PC-9 (cell line): Measurements from ENCODE around the gene DUSP23. TPM values are rescaled to one million over a fixed set of nuclear protein-coding genes. Genes with fewer than 3 reads are reported as not detected.

Source experiments
- BruUV-seq: library from RNA; stranded (reverse); fragments of 400-500 nt; replicated peaks from 2 replicates; lab custom pipeline; 2021; lab: Mats Ljungman, UMichigan
- CTCF ChIA-PET: fragments of 300-600 bp; sonication (Branson Sonifier 250); formaldehyde crosslinking; loops from one replicate; lab custom pipeline; 2022; ENCODE audit warnings: antibody characterized with exemption; lab: Charles Lee
- POLR2A ChIA-PET: fragments of 300-600 bp; sonication (Branson Sonifier 250); formaldehyde crosslinking; loops from one replicate; lab custom pipeline; 2022; ENCODE audit warnings: antibody characterized with exemption; ENCODE audit not compliant: unreplicated experiment; lab: Charles Lee
- DNase-seq, 2 experiments: peaks; one replicate each; pipeline versions ENCODE4 v3.0.0 to v3.0.0-alpha.2; 2015 to 2022; ENCODE audit warnings: mixed read lengths in 1 of 2
- H2AFZ ChIP-seq: fragments of 200-600 bp; sonication (generic); 2 replicates; pipeline ENCODE4 v1.8.1; 2017; ENCODE audit warnings: antibody characterized with exemption
- H3F3A ChIP-seq: fragments of 200-600 bp; sonication (generic); 2 replicates; pipeline ENCODE4 v1.8.1; 2017; ENCODE audit warnings: antibody characterized with exemption, mild to moderate bottlenecking, low read depth; ENCODE audit not compliant: insufficient read depth
- H3K27ac ChIP-seq: fragments of 200-600 bp; sonication (generic); 2 replicates; pipeline ENCODE4 v1.6.1; 2016; ENCODE audit warnings: mixed run types
- H3K27me3 ChIP-seq: fragments of 200-600 bp; sonication (generic); 2 replicates; pipeline ENCODE4 v1.6.1; 2016; ENCODE audit warnings: low read depth, mixed run types; ENCODE audit not compliant: insufficient read depth
- H3K36me3 ChIP-seq: fragments of 200-600 bp; sonication (generic); 2 replicates; pipeline ENCODE4 v1.6.1; 2016; ENCODE audit warnings: low read depth, mixed run types
- H3K4me1 ChIP-seq: fragments of 200-600 bp; sonication (generic); replicated peaks from 2 replicates; pipeline ENCODE4 v1.6.1; 2016; ENCODE audit warnings: mixed run types; ENCODE audit not compliant: insufficient read depth
- H3K4me2 ChIP-seq: fragments of 200-600 bp; sonication (generic); 2 replicates; pipeline ENCODE4 v1.6.1; 2017; ENCODE audit warnings: mixed run types
- H3K4me3 ChIP-seq: fragments of 200-600 bp; sonication (generic); 2 replicates; pipeline ENCODE4 v1.6.1; 2016; ENCODE audit warnings: mixed run types
- H3K79me2 ChIP-seq: fragments of 200-600 bp; sonication (generic); 2 replicates; pipeline ENCODE4 v1.6.1; 2017; ENCODE audit warnings: low read depth, mixed run types
- H3K9me2 ChIP-seq: fragments of 200-600 bp; sonication (generic); 2 replicates; pipeline ENCODE4 v1.8.1; 2017; ENCODE audit warnings: mild to moderate bottlenecking; ENCODE audit not compliant: insufficient read depth
- H3K9me3 ChIP-seq: fragments of 200-600 bp; sonication (generic); 2 replicates; pipeline ENCODE4 v1.8.1; 2016; ENCODE audit warnings: low read depth; ENCODE audit not compliant: insufficient read depth
- H4K20me1 ChIP-seq: fragments of 200-600 bp; sonication (generic); 2 replicates; pipeline ENCODE4 v1.8.1; 2017; ENCODE audit not compliant: insufficient read depth
- EZH2 ChIP-seq: fragments of 200-600 bp; sonication (generic); IDR thresholded peaks from 2 replicates; pipeline ENCODE4 v1.8.0; 2017; ENCODE audit warnings: antibody characterized with exemption, low read depth
- intact Hi-C: fragments of 100-400 bp; cut with micrococcal nuclease; formaldehyde crosslinking; loops from one replicate; pipeline ENCODE4 v1.10.0; 2022; ENCODE audit not compliant: unreplicated experiment
- total RNA-seq: library from RNA; stranded (reverse); gene quantifications from 2 replicates; pipeline ENCODE4 v1.2.3, GENCODE V29; 2021
- TF ChIP-seq, protein P1 (sequence below): fragments of 200-600 bp; sonication (generic); conservative IDR thresholded peaks from 2 replicates; pipeline ENCODE4 v1.6.1; 2017; ENCODE audit warnings: mixed run types, antibody characterized with exemption, mild to moderate bottlenecking, moderate library complexity

DUSP23 gene
- total RNA-seq, 1 experiment from 2014 or later = 33.1 TPM

DNA sequence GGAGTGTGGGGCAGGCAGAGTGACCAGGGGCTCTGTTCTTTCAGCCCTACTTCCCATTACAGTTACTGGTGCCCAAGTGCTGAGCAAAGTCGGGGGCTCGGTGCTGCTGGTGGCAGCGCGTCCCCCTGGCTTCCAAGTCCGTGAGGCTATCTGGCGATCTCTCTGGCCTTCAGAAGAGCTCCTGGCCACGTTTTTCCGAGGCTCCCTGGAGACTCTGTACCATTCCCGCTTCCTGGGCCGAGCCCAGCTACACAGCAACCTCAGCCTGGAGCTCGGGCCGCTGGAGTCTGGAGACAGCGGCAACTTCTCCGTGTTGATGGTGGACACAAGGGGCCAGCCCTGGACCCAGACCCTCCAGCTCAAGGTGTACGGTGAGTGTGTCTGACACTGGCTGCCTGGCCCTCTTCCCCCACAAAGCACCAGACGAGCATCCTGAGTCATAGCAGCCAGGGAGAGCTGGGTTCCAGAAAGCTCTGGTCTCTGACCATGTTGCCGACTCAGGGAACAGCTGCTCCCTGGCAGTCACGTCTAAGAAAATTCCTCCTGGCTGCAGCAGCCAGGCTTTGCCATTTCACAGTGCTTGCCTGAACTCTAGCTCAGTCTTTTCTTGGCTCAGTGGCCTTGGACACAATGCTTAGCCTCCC is 49.2 kb downstream of the DUSP23 start:
- H3K27ac ChIP-seq = no peak overlapping the region
- no peak overlapping the region for H3K4me3 ChIP-seq
- H3K4me2 ChIP-seq = no peak overlapping the region
- TF ChIP-seq, protein P1, sequence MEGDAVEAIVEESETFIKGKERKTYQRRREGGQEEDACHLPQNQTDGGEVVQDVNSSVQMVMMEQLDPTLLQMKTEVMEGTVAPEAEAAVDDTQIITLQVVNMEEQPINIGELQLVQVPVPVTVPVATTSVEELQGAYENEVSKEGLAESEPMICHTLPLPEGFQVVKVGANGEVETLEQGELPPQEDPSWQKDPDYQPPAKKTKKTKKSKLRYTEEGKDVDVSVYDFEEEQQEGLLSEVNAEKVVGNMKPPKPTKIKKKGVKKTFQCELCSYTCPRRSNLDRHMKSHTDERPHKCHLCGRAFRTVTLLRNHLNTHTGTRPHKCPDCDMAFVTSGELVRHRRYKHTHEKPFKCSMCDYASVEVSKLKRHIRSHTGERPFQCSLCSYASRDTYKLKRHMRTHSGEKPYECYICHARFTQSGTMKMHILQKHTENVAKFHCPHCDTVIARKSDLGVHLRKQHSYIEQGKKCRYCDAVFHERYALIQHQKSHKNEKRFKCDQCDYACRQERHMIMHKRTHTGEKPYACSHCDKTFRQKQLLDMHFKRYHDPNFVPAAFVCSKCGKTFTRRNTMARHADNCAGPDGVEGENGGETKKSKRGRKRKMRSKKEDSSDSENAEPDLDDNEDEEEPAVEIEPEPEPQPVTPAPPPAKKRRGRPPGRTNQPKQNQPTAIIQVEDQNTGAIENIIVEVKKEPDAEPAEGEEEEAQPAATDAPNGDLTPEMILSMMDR = no peak
- TF ChIP-seq EZH2 = no peak
- no peaks in the 10 kb centered on the region for H3K36me3 ChIP-seq
- no peaks in the 10 kb centered on the region for H3K9me2 ChIP-seq
- ChIA-PET CTCF (interaction anchor here (0.6 kb wide), 1 partner anchor 19 kb away, joined by 3 read pairs; no protein-coding TSS in a partner anchor), POLR2A (no interaction called here)
- no peaks in the 10 kb centered on the region for H3K9me3 ChIP-seq
- no peaks in the 10 kb centered on the region for H3K27me3 ChIP-seq
- no peaks in the 10 kb centered on the region for H4K20me1 ChIP-seq
- no peak for DNase-seq
- H3K4me1 ChIP-seq = no peaks in the 10 kb centered on the region
- no peaks in the 10 kb centered on the region for H3K79me2 ChIP-seq
- intact Hi-C loops = no loop called here
- no peak overlapping the region for H2AFZ ChIP-seq
- H3F3A ChIP-seq = no peaks in the 10 kb centered on the region
- no TSS peak for BruUV-seq

DNA sequence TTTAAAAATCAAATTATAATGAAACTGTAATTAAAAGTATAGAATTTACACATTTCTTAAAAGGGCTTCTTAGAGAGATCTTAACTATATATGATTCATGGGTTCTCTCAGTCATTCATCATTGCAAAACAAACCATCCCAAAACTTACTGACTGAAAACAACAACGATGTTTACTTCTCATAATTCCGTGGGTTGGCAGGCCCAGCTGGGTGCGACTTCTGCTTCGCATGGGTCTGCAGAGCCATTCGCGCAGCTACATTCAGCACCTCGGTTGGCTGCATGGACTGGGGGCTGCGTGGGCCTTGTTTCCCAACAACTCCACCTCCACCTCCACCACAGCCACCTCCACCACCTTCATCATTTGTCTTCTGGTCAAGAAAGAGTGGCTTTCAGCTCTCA is 50.0 kb downstream of the DUSP23 start:
- Histone ChIP-seq H3K4me3 (no peak overlapping the region), H4K20me1 (no peaks in the 10 kb centered on the region), H3K4me2 (no peak overlapping the region), H3K27ac (no peak overlapping the region), H3K36me3 (no peaks in the 10 kb centered on the region), H3K27me3 (no peaks in the 10 kb centered on the region), H2AFZ (no peak overlapping the region), H3K9me2 (no peaks in the 10 kb centered on the region), H3F3A (no peaks in the 10 kb centered on the region), H3K9me3 (no peaks in the 10 kb centered on the region), H3K4me1 (no peaks in the 10 kb centered on the region), H3K79me2 (no peaks in the 10 kb centered on the region)
- DNase-seq = no peak
- CTCF ChIA-PET = no interaction called here
- TF ChIP-seq, protein P1 = no peak
- no peak for TF ChIP-seq EZH2
- POLR2A ChIA-PET = no interaction called here
- no TSS peak for BruUV-seq
- intact Hi-C loops = no loop called here

DNA sequence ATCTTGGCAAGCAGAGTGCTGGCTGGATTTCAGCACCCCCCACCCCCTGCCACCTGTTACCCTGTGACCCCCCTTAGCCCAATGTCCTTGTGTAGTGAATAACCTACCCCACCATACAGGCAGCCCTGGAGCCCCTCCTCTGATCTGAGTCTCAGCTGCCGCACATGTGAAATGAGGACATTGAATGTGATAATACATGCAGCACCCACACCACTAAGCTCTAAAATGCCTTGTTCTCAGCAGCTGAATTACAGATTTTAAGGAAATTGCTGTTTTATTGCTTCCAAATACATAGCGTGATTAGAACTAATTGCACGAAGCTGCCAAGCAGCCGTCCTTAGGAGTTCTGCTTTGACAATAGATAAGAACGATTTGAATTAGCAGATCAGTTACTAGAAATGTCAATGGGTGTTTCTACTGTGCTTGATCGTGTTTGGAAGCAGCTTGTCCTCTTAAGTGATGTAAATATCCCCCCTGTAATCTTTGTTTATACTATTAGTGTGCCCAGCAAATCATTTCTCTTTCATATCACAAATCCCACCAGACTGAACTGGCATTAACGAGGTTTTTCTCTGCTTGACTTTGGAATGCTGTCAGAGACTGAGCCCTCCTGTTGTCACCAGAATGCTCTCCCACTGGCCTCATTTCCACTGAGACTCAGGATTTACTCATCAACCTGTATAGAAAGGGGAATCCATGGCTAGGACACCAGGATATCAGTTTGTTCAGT is 50.8 kb downstream of the DUSP23 start:
- CTCF ChIA-PET = no interaction called here
- TF ChIP-seq EZH2 = no peak
- TF ChIP-seq, protein P1 = no peak
- intact Hi-C loops = no loop called here
- H3K4me2 ChIP-seq = no peak overlapping the region
- H4K20me1 ChIP-seq = no peaks in the 10 kb centered on the region
- no peak overlapping the region for H3K4me3 ChIP-seq
- H2AFZ ChIP-seq = no peak overlapping the region
- H3K4me1 ChIP-seq = peaks cover under 1% of the 10 kb centered on the region; the same call in 1 of the 2 replicates
- BruUV-seq = no TSS peak
- DNase-seq = no peak
- no peaks in the 10 kb centered on the region for H3K27me3 ChIP-seq
- H3F3A ChIP-seq = no peaks in the 10 kb centered on the region
- H3K36me3 ChIP-seq = no peaks in the 10 kb centered on the region
- no peak overlapping the region for H3K27ac ChIP-seq
- no peaks in the 10 kb centered on the region for H3K79me2 ChIP-seq
- H3K9me3 ChIP-seq = no peaks in the 10 kb centered on the region
- POLR2A ChIA-PET = no interaction called here
- H3K9me2 ChIP-seq = no peaks in the 10 kb centered on the region

Other genes starting within 250 kb of the DUSP23 start
- gene OR10J5, start 245.0 kb upstream of the DUSP23 start, total RNA-seq = not detected in 2 replicates
- gene APCS, start 193.1 kb upstream of the DUSP23 start, total RNA-seq = not detected in 2 replicates
- gene CRP, start 66.4 kb upstream of the DUSP23 start, total RNA-seq = not detected in 2 replicates
- not detected in 2 replicates for gene FCRL6, start 21.4 kb downstream of the DUSP23 start, total RNA-seq
- not detected in 2 replicates for gene SLAMF8, start 45.9 kb downstream of the DUSP23 start, total RNA-seq
- not detected in 2 replicates for gene VSIG8, start 81.7 kb downstream of the DUSP23 start, total RNA-seq
- 8.2 and 9.3 TPM in 2 replicates for gene CFAP45, start 119.2 kb downstream of the DUSP23 start, total RNA-seq
- 473 and 481 TPM in 2 replicates for gene TAGLN2, start 144.5 kb downstream of the DUSP23 start, total RNA-seq
- 22.9 and 23.4 TPM in 2 replicates for gene IGSF9, start 164.7 kb downstream of the DUSP23 start, total RNA-seq
- 0.58 and 0.94 TPM in 2 replicates for gene SLAMF9, start 173.3 kb downstream of the DUSP23 start, total RNA-seq